Karpas-422 (cell line): ENCODE measurements around the gene TIGD1. TPM values are rescaled to one million over a fixed set of nuclear protein-coding genes. Genes with fewer than 3 reads are reported as not detected.
"Not testable (repeated sequence)": the region's sequence is repeated elsewhere in the genome, so short reads cannot be mapped to it uniquely, and the experiment has no call there.

ENCODE experiments used
- DNase-seq: peaks from one replicate; pipeline ENCODE4 v3.0.0-alpha.2; 2015
- H2AFZ ChIP-seq: fragments of 200-600 bp; sonication (generic); 2 replicates; pipeline ENCODE4 v1.6.1; 2014; ENCODE audit warnings: antibody characterized with exemption, low read length, mixed read lengths
- H3K27ac ChIP-seq: fragments of 200-600 bp; sonication (generic); 2 replicates; pipeline ENCODE4 v1.5.1; 2014; ENCODE audit warnings: mild to moderate bottlenecking, low read length, moderate library complexity
- H3K27me3 ChIP-seq: fragments of 200-600 bp; sonication (generic); 2 replicates; pipeline ENCODE4 v1.6.1; 2014; ENCODE audit warnings: low read length, mixed read lengths
- H3K36me3 ChIP-seq: fragments of 200-600 bp; sonication (generic); 2 replicates; pipeline ENCODE4 v1.6.1; 2014; ENCODE audit warnings: low read length, mixed read lengths; ENCODE audit not compliant: insufficient read depth
- H3K4me1 ChIP-seq: fragments of 200-600 bp; sonication (generic); 2 replicates; pipeline ENCODE4 v1.6.1; 2014; ENCODE audit warnings: mild to moderate bottlenecking, low read length, mixed read lengths
- H3K4me2 ChIP-seq: fragments of 200-600 bp; sonication (generic); 2 replicates; pipeline ENCODE4 v1.6.1; 2014; ENCODE audit warnings: low read length, low read depth, mild to moderate bottlenecking; ENCODE audit not compliant: poor library complexity, severe bottlenecking
- H3K4me3 ChIP-seq: fragments of 200-600 bp; sonication (generic); 2 replicates; pipeline ENCODE4 v1.5.1; 2014; ENCODE audit warnings: mild to moderate bottlenecking, antibody characterized with exemption, low read length, mixed read lengths
- H3K79me2 ChIP-seq: fragments of 200-600 bp; sonication (generic); 2 replicates; pipeline ENCODE4 v1.6.1; 2014; ENCODE audit warnings: mild to moderate bottlenecking, low read length, mixed read lengths
- H3K9ac ChIP-seq: fragments of 200-600 bp; sonication (generic); 2 replicates; pipeline ENCODE4 v1.6.0; 2014; ENCODE audit warnings: low read length
- H3K9me2 ChIP-seq: fragments of 200-600 bp; sonication (generic), shearing (Covaris generic); replicated peaks from 2 replicates; pipeline ENCODE4 v1.6.0; 2014; ENCODE audit warnings: mild to moderate bottlenecking, low read length, moderate library complexity; ENCODE audit not compliant: insufficient read depth
- H3K9me3 ChIP-seq: fragments of 300-700, 200-600 bp; sonication (generic); 2 replicates; pipeline ENCODE4 v1.6.1; 2014; ENCODE audit warnings: low read length, mixed read lengths
- H4K20me1 ChIP-seq: fragments of 200-600 bp; sonication (generic); 2 replicates; pipeline ENCODE4 v1.6.1; 2014; ENCODE audit warnings: mild to moderate bottlenecking, antibody characterized with exemption, low read length, low read depth; ENCODE audit not compliant: insufficient read depth
- total RNA-seq: library from RNA; depleted of rRNA; stranded (reverse); fragments of >200 nt; shearing (Covaris generic); gene quantifications from 2 replicates; pipeline ENCODE4 v1.2.3, GENCODE V29; 2014; ENCODE audit warnings: low replicate concordance

TIGD1 gene
- total RNA-seq, 1 experiment from 2014 or later, result 20.6 TPM

- H4K20me1 ChIP-seq, result peaks cover 29% of the 10 kb centered on the region; the same call in 1 of the 2 replicates
- no peak for DNase-seq
- no peak overlapping the region for H3K4me3 ChIP-seq
- no peaks in the 10 kb centered on the region for H3K9me2 ChIP-seq
- H3K4me1 ChIP-seq, result peaks cover 16% of the 10 kb centered on the region
- no peak overlapping the region for H3K27ac ChIP-seq
- H3K79me2 ChIP-seq, result no peaks in the 10 kb centered on the region
- peaks cover 7% of the 10 kb centered on the region for H3K9me3 ChIP-seq
- no peak overlapping the region for H3K4me2 ChIP-seq
- no peak overlapping the region for H2AFZ ChIP-seq
- H3K36me3 ChIP-seq, result no peaks in the 10 kb centered on the region; the same call in 1 of the 2 replicates
- H3K9ac ChIP-seq, result no peak overlapping the region
- peaks cover 5% of the 10 kb centered on the region; the same call in 1 of the 2 replicates for H3K27me3 ChIP-seq
Measured at GRCh38 chr2:232533944-232534710, 16.2 kb downstream of the TIGD1 start.

GRCh38 chr2:232532821-232533220, 17.5 kb downstream of the TIGD1 start:
- H3K4me3 ChIP-seq, H3K9me3 ChIP-seq, H3K9me2 ChIP-seq, H3K36me3 ChIP-seq, H3K9ac ChIP-seq, H3K27me3 ChIP-seq, H3K27ac ChIP-seq, DNase-seq, H2AFZ ChIP-seq, H3K79me2 ChIP-seq: not testable (repeated sequence)
- H3K4me1 ChIP-seq, result peaks cover 16% of the 10 kb centered on the region
- H3K4me2 ChIP-seq, result peak overlapping the region; percentile 27
- H4K20me1 ChIP-seq, result peaks cover 21% of the 10 kb centered on the region; the same call in 1 of the 2 replicates

- Histone ChIP-seq H3K9me2 (no peaks in the 10 kb centered on the region), H3K27me3 (peaks cover 5% of the 10 kb centered on the region; the same call in 1 of the 2 replicates), H3K9ac (no peak overlapping the region), H3K4me3 (no peak overlapping the region), H3K79me2 (no peaks in the 10 kb centered on the region), H3K4me2 (peak overlapping the region; percentile 27), H3K27ac (no peak overlapping the region), H4K20me1 (peaks cover 19% of the 10 kb centered on the region; the same call in 1 of the 2 replicates), H3K4me1 (peaks cover 16% of the 10 kb centered on the region), H3K36me3 (no peaks in the 10 kb centered on the region; the same call in 1 of the 2 replicates), H3K9me3 (peaks cover 7% of the 10 kb centered on the region), H2AFZ (no peak overlapping the region)
- DNase-seq, result peak; percentile 89
Measured at GRCh38 chr2:232532419-232532818, 17.9 kb downstream of the TIGD1 start.

GRCh38 chr2:232530626-232531260, 19.6 kb downstream of the TIGD1 start:
- no peaks in the 10 kb centered on the region for H3K9me2 ChIP-seq
- H3K4me2 ChIP-seq, result no peak overlapping the region
- no peak overlapping the region for H3K9ac ChIP-seq
- no peak for DNase-seq
- 0 out of 2 replicates have a peak, but pooled peaks cover 3% of the 10 kb centered on the region for H3K27me3 ChIP-seq
- no peak overlapping the region for H2AFZ ChIP-seq
- H3K4me3 ChIP-seq, result no peak overlapping the region
- H3K9me3 ChIP-seq, result no peaks in the 10 kb centered on the region
- H3K27ac ChIP-seq, result no peak overlapping the region
- H3K36me3 ChIP-seq, result no peaks in the 10 kb centered on the region
- H3K79me2 ChIP-seq, result no peaks in the 10 kb centered on the region
- peaks cover 9% of the 10 kb centered on the region; the same call in 1 of the 2 replicates for H4K20me1 ChIP-seq
- H3K4me1 ChIP-seq, result peaks cover 16% of the 10 kb centered on the region

GRCh38 chr2:232529806-232530547, 20.4 kb downstream of the TIGD1 start:
- no peak overlapping the region for H3K4me3 ChIP-seq
- no peak overlapping the region for H2AFZ ChIP-seq
- H3K4me1 ChIP-seq, result peaks cover 16% of the 10 kb centered on the region
- H3K9ac ChIP-seq, result no peak overlapping the region
- no peak overlapping the region for H3K27ac ChIP-seq
- no peak overlapping the region for H3K4me2 ChIP-seq
- H3K36me3 ChIP-seq, result no peaks in the 10 kb centered on the region
- H3K9me3 ChIP-seq, result no peaks in the 10 kb centered on the region
- H3K9me2 ChIP-seq, result no peaks in the 10 kb centered on the region
- no peak for DNase-seq
- H3K79me2 ChIP-seq, result no peaks in the 10 kb centered on the region
- peaks cover 9% of the 10 kb centered on the region; the same call in 1 of the 2 replicates for H4K20me1 ChIP-seq
- 0 out of 2 replicates have a peak, but pooled peaks cover 3% of the 10 kb centered on the region for H3K27me3 ChIP-seq

- Histone ChIP-seq H3K9me3 (no peaks in the 10 kb centered on the region), H3K27me3 (0 out of 2 replicates have a peak, but pooled peaks cover under 1% of the 10 kb centered on the region), H3K4me1 (peaks cover 18% of the 10 kb centered on the region), H2AFZ (no peak overlapping the region), H4K20me1 (peaks cover 2% of the 10 kb centered on the region; the same call in 1 of the 2 replicates), H3K9ac (no peak overlapping the region), H3K36me3 (no peaks in the 10 kb centered on the region), H3K4me2 (no peak overlapping the region), H3K79me2 (no peaks in the 10 kb centered on the region), H3K4me3 (no peak overlapping the region), H3K9me2 (no peaks in the 10 kb centered on the region), H3K27ac (no peak overlapping the region)
- DNase-seq, result no peak
Measured at GRCh38 chr2:232528746-232529460, 21.5 kb downstream of the TIGD1 start.

GRCh38 chr2:232527905-232528470, 22.4 kb downstream of the TIGD1 start:
- H3K9me2 ChIP-seq, result no peaks in the 10 kb centered on the region
- no peaks in the 10 kb centered on the region for H3K79me2 ChIP-seq
- no peaks in the 10 kb centered on the region; the same call in 1 of the 2 replicates for H4K20me1 ChIP-seq
- no peaks in the 10 kb centered on the region for H3K27me3 ChIP-seq
- H3K27ac ChIP-seq, result no peak overlapping the region
- no peak overlapping the region for H3K4me2 ChIP-seq
- no peaks in the 10 kb centered on the region for H3K9me3 ChIP-seq
- H3K4me1 ChIP-seq, result peaks cover 17% of the 10 kb centered on the region
- no peaks in the 10 kb centered on the region for H3K36me3 ChIP-seq
- no peak overlapping the region for H3K4me3 ChIP-seq
- no peak overlapping the region for H2AFZ ChIP-seq
- H3K9ac ChIP-seq, result no peak overlapping the region
- no peak for DNase-seq
